Endodermal cell (in vitro differentiated cells): ENCODE measurements around the gene BORCS8. TPM values are rescaled to one million over a fixed set of nuclear protein-coding genes. Genes with fewer than 3 reads are reported as not detected.

ENCODE experiments used
- DNase-seq: peaks from one replicate; pipeline ENCODE4 v3.0.0-alpha.2; 2017
- H3K27ac ChIP-seq: 2 replicates; pipeline ENCODE4 v1.5.1; 2013; ENCODE audit warnings: mild to moderate bottlenecking, low read depth, low read length, moderate library complexity
- H3K27me3 ChIP-seq: 2 replicates; pipeline ENCODE4 v1.6.1; 2013; ENCODE audit warnings: mild to moderate bottlenecking, low read length, moderate library complexity; ENCODE audit not compliant: insufficient read depth, control insufficient read depth, poor library complexity, severe bottlenecking
- H3K36me3 ChIP-seq: 2 replicates; pipeline ENCODE4 v1.7.0; 2013; ENCODE audit warnings: mild to moderate bottlenecking, low read length, moderate library complexity; ENCODE audit not compliant: control insufficient read depth, insufficient read depth
- H3K4me1 ChIP-seq: one replicate; pipeline ENCODE4 v1.7.0; 2013; ENCODE audit warnings: low read length; ENCODE audit not compliant: control insufficient read depth, insufficient read depth
- H3K4me3 ChIP-seq: 2 replicates; pipeline ENCODE4 v1.5.1; 2013; ENCODE audit warnings: mild to moderate bottlenecking, low read length, moderate library complexity
- H3K9ac ChIP-seq: 2 replicates; pipeline ENCODE4 v1.6.1; 2013; ENCODE audit warnings: mild to moderate bottlenecking, low read length, moderate library complexity; ENCODE audit not compliant: poor library complexity, severe bottlenecking; ENCODE audit errors: extremely low read depth
- H3K9me3 ChIP-seq: 2 replicates; pipeline ENCODE4 v1.6.1; 2013; ENCODE audit warnings: mild to moderate bottlenecking, low read length, moderate library complexity; ENCODE audit not compliant: control insufficient read depth
- H3K27ac Mint-ChIP-seq: 2 replicates; pipeline ENCODE4 v1.8.0; 2020; ENCODE audit warnings: mixed read lengths
- H3K27me3 Mint-ChIP-seq: 2 replicates; pipeline ENCODE4 v1.8.0; 2021; ENCODE audit warnings: mild to moderate bottlenecking, mixed read lengths; ENCODE audit not compliant: insufficient read depth
- H3K36me3 Mint-ChIP-seq: 2 replicates; pipeline ENCODE4 v1.8.0; 2020; ENCODE audit warnings: low read depth, mixed read lengths
- H3K4me1 Mint-ChIP-seq: 2 replicates; pipeline ENCODE4 v1.8.0; 2020; ENCODE audit warnings: mixed read lengths
- H3K4me3 Mint-ChIP-seq: 2 replicates; pipeline ENCODE4 v1.8.0; 2020; ENCODE audit warnings: mild to moderate bottlenecking, moderate library complexity, mixed read lengths
- H3K9me3 Mint-ChIP-seq: 2 replicates; pipeline ENCODE4 v1.8.0; 2020; ENCODE audit warnings: mild to moderate bottlenecking, mixed read lengths
- WGBS, 2 experiments: methylation state at CpG; one replicate each; pipeline versions ENCODE4 v1.1.5 to v1.1.7; 2013; ENCODE audit warnings: missing lambda C conversion rate in 2 of 2, mixed read lengths in 1 of 2; ENCODE audit not compliant: insufficient coverage in 1 of 2, insufficient read length in 1 of 2; 5-methylcytosine and 5-hydroxymethylcytosine counted together
- total RNA-seq, 2 donors: library from RNA; stranded (reverse); fragmentation: NEBNext Ultra II Directional in 1 of 2; extraction: Animal tissue kit (Norgen Biotek cat#: 25700) in 1 of 2; gene quantifications; 2 replicates in 1 of 2; 3 replicates in 1 of 2; pipeline ENCODE4 v1.2.1, GENCODE V29; 2021
- TF ChIP-seq, protein P1 (sequence below): fragments of 200-600 bp; sonication (generic); conservative IDR thresholded peaks from 2 replicates; pipeline ENCODE4 v1.5.0; 2021; ENCODE audit warnings: antibody characterized with exemption, mild to moderate bottlenecking

The BORCS8 gene
- total RNA-seq, 2 donors from 2014 or later, result 22.6 to 34.3 TPM

DNA sequence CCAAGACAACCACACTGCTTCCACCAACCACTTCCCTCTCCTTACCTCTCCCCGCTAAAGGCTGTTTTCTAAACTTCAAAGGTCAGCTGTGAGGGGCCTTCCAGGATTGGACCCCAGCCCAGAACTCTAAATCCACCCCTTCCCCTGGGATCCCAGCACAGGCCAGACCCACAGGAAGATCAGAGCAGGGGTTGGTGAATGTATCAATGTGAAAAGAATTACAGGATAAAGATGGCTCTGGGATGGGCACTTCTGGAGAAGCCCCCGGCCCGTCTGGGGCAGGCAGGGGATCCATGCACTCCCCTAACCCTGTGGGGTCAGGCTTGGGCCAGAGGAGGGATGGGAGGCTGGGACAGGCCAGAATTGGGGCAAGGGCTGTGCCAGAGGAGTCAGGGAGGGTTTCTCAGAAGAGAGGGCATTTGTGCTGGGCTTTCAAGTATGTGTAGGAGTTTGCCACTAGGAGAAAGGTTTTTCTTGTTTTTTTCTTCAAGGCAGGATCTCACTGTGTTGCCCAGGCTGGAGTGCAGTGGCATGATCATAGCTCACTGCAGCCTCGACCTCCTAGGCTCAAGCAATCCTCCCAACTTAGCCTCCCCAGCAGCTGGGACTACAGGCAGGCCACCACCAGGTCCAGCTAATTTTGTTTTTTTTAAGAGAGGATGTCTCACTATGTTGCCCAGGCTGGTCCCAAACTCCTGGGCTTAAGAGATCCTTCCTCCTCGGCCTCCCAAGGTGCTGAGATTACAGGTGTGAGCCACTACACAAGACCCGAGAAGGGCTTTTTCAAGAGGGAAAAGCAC, 20.9 kb downstream of the BORCS8 start:
- H3K9ac ChIP-seq, result no peak overlapping the region
- Mint-ChIP-seq H3K36me3 (no peaks in the 10 kb centered on the region), H3K4me3 (peak overlapping the region; percentile 37), H3K27me3 (peaks cover 56% of the 10 kb centered on the region), H3K27ac (no peak overlapping the region), H3K4me1 (peaks cover 7% of the 10 kb centered on the region), H3K9me3 (no peaks in the 10 kb centered on the region)
- H3K27me3 ChIP-seq, result peaks cover 30% of the 10 kb centered on the region
- no peak overlapping the region for H3K4me3 ChIP-seq
- 82 to 88% methylated on average over 3 to 6 of the region's 6 CpGs for WGBS, 2 experiments
- no peak overlapping the region for H3K27ac ChIP-seq
- no peak for DNase-seq
- TF ChIP-seq, protein P1, sequence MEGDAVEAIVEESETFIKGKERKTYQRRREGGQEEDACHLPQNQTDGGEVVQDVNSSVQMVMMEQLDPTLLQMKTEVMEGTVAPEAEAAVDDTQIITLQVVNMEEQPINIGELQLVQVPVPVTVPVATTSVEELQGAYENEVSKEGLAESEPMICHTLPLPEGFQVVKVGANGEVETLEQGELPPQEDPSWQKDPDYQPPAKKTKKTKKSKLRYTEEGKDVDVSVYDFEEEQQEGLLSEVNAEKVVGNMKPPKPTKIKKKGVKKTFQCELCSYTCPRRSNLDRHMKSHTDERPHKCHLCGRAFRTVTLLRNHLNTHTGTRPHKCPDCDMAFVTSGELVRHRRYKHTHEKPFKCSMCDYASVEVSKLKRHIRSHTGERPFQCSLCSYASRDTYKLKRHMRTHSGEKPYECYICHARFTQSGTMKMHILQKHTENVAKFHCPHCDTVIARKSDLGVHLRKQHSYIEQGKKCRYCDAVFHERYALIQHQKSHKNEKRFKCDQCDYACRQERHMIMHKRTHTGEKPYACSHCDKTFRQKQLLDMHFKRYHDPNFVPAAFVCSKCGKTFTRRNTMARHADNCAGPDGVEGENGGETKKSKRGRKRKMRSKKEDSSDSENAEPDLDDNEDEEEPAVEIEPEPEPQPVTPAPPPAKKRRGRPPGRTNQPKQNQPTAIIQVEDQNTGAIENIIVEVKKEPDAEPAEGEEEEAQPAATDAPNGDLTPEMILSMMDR, result no peak
- H3K36me3 ChIP-seq, result no peaks in the 10 kb centered on the region
- no peaks in the 10 kb centered on the region for H3K9me3 ChIP-seq
- H3K4me1 ChIP-seq, result no peaks in the 10 kb centered on the region

DNA sequence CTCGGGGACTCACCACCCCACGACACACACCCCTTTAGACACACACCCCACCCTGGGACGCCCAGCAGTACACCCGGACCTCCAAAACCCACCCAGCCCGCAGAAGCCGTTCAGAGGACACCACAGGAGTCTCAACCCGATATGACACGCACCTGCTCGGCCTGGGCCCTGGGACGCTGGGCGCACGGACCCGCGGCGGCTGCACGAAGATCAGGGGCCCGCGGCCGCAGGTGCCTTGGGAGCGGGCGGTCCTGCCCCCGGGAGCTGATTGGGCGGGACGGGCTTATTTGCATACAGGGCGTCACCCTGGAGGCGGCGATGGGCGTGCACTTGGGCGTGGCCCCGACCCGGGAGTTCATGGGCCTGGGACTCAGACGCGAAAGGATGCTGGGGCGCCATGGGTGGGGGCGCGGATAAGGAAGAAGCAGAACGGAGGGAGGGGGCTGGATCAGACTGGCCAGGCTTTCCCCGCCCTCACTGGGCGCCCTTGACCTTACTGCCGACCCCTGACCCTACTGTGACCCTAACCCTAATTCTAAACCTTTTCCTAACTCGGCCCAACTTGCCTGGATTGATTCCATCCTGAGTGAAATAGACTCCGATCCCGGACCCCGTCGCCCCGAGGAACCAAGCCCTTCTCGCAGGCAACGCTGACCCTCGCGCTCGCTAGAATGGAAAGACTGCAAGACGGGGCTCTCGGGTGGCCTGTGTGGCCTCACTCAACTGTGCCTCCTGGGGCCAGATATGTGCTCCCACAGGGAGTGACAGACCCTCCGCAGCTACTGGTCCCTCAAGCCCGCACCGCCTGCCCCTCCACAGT, 21.7 kb downstream of the BORCS8 start, which contains the start of gene MEF2B:
Gene MEF2B (minus strand): TSS at position 211 of the 820 bp plus-strand sequence. CDS start 19,528 bp downstream, outside the sequence.
- H3K9me3 Mint-ChIP-seq, result no peaks in the 10 kb centered on the region
- Histone ChIP-seq H3K36me3 (no peaks in the 10 kb centered on the region), H3K9ac (no peak within 1 kb of the TSS), H3K9me3 (no peaks in the 10 kb centered on the region), H3K27me3 (peaks cover 30% of the 10 kb centered on the region), H3K4me1 (no peaks in the 10 kb centered on the region), H3K27ac (no peak within 1 kb of the TSS), H3K4me3 (no peak within 1 kb of the TSS)
- H3K4me1 Mint-ChIP-seq, result peaks cover 7% of the 10 kb centered on the region
- no peaks in the 10 kb centered on the region for H3K36me3 Mint-ChIP-seq
- peaks cover 61% of the 10 kb centered on the region for H3K27me3 Mint-ChIP-seq
- H3K27ac Mint-ChIP-seq, result no peak within 1 kb of the TSS
- peak; percentile 97 for DNase-seq
- H3K4me3 Mint-ChIP-seq, result peak within 1 kb of the TSS; percentile 37
- TF ChIP-seq, protein P1, result no peak
- WGBS, 2 experiments, result 23 to 54% methylated on average over 18 to 56 of the region's 56 CpGs

DNA sequence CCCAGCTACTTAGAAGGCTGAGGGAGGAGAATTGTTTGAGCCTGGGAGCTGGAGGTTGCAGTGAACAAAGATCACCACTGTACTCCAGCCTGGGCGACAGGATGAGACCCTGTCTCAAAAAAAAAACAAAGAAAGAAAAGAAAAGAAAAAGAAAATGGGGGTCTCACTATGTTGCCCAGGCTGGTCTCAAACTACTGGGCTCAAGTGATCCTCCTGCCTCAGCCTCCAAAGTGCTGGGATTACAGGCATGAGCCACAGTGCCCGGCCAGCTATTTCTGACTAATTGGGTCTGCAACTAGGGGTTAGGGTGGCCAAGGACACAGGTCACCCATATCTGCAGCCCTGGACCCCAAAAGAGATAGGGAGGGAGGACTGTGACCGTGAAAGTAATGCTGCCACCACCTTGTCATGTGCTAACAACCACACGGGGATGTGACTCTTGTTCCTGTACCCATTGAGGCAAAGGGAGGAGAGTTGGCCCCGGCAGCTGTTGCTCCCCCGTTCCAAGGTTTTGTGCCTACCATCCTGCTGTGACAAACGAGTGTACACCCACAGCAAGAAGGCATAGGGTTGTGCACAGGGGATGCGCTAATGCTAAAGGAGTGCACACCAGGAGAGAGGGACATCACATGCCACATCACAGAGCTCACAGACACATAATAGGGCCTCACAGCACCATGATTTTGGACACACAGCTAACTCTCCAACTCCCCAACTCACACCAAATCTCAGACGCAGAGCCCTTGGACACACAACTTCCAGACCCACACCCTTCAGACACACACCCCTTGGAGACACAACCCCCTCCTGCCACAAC, 22.5 kb downstream of the BORCS8 start:
- Mint-ChIP-seq H3K36me3 (no peaks in the 10 kb centered on the region), H3K27me3 (peaks cover 63% of the 10 kb centered on the region), H3K9me3 (no peaks in the 10 kb centered on the region), H3K4me3 (peak overlapping the region; percentile 37), H3K27ac (no peak overlapping the region), H3K4me1 (peaks cover 4% of the 10 kb centered on the region)
- Histone ChIP-seq H3K36me3 (no peaks in the 10 kb centered on the region), H3K27me3 (peaks cover 30% of the 10 kb centered on the region), H3K4me1 (no peaks in the 10 kb centered on the region), H3K9ac (no peak overlapping the region), H3K4me3 (no peak overlapping the region), H3K9me3 (no peaks in the 10 kb centered on the region), H3K27ac (no peak overlapping the region)
- TF ChIP-seq, protein P1, result no peak
- DNase-seq, result no peak
- WGBS, 2 experiments, result 73 to 89% methylated on average over 2 to 9 of the region's 9 CpGs
